ENCODE data around the gene ID1.
"Not testable (repeated sequence)": the region's sequence is repeated elsewhere in the genome, so short reads cannot be mapped to it uniquely, and the experiment has no call there.

ID1 gene

DNA sequence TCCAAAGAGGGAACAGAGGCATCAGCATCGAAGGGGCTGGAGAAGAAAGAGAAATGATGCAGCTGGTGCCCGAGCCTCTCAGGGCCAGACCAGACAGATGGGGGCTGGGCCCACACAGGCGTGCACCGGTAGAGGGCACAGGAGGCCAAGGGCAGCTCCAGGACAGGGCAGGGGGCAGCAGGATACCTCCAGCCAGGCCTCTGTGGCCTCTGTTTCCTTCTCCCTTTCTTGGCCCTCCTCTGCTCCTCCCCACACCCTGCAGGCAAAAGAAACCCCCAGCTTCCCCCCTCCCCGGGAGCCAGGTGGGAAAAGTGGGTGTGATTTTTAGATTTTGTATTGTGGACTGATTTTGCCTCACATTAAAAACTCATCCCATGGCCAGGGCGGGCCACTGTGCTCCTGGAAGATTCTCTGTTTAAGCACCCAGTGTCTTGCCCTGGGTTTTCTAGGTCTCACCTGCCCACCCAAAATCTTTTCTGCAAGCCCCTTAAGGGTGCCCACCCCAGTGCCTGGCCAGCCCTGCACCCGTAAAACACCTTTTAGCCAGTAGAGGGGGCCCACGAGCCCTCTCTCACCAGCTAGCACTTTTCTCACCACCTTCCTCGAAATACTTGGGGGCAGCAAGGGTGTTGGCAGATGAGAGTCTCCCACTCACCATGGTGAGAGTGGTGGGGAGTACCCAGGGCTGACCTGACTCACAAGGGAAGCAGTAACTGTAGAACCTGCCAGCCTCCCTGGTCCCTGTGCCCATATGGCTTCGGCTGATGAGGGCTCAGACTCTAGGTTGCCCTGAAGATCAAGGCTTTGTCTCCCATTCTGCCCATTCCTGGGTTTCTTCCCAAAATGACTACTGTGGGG, 35.7 kb upstream of the ID1 start:
- TF ChIP-seq, protein P1, sequence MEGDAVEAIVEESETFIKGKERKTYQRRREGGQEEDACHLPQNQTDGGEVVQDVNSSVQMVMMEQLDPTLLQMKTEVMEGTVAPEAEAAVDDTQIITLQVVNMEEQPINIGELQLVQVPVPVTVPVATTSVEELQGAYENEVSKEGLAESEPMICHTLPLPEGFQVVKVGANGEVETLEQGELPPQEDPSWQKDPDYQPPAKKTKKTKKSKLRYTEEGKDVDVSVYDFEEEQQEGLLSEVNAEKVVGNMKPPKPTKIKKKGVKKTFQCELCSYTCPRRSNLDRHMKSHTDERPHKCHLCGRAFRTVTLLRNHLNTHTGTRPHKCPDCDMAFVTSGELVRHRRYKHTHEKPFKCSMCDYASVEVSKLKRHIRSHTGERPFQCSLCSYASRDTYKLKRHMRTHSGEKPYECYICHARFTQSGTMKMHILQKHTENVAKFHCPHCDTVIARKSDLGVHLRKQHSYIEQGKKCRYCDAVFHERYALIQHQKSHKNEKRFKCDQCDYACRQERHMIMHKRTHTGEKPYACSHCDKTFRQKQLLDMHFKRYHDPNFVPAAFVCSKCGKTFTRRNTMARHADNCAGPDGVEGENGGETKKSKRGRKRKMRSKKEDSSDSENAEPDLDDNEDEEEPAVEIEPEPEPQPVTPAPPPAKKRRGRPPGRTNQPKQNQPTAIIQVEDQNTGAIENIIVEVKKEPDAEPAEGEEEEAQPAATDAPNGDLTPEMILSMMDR (IDR thresholded peaks at IDR 0.05; ENCODE audit: low read depth, low read length): peak; percentile 91
- H3K4me3 ChIP-seq (ENCODE audit: low read depth, low read length): no peak overlapping the region

DNA sequence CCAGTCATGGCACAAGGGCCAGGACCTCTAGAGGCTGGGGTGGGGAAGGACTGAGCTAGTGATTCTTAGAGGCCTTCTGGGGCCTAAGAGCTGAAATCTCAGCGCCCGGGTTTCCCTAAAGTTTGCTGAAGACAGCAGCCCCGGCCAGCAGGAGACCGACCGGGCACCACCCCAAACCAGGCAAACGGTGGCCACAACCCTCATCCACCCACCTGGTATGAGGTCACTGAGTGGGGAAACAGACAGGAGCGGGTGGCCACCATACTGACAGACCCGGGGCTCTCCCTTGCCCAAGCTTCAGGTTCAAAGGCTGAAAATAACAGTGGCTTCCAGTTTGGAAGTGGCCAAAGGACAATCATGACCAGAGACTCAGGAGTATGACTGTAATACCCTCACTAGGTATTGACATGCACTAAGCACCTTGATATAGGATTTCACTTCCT, 35.0 kb upstream of the ID1 start:
- TF ChIP-seq, protein P1 (IDR thresholded peaks at IDR 0.05; ENCODE audit: low read depth, low read length): no peak
- H3K4me3 ChIP-seq (ENCODE audit: low read depth, low read length): no peak overlapping the region

DNA sequence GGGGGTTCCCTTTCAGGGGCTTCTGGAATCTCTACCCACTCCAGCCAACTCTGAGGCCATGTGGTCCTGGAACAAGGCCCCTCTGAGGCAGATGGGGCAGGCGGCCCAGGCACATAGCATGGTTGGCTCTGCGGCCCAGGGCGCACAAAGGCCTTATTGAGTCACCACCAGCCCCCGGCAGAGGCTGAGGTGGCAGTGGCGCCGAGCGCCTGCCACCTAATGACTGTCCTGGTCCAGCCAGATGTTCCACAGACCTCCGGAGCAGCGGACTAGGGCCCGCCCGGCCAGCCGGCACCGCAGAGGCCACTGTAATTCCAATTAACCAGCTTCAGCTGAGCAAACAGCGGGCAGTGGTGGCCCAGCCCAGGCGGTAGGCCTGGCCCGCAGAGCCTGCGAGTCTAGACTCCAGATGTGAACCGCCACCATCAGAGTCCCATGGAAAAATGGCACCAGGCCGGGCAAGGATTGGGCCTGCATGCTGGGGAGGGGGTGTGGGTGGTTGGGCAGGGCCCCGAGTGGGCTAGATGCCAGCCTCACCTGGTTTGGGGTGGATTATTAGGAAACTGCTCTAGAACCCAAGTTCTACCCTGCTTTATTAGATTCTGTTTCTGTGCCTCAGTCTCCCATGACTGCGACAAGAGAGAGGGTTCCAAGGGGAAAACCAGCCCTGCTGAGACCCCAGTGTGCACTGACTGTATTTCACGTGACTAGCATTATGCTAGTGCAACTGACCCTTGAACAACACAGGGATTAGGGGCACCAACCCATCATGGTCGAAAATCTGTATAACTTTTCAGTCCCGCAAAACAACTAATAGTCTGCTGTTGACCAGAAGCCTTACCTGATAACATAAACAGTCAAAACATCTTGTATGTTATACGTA, 34.1 kb upstream of the ID1 start:
- TF ChIP-seq, protein P1 (IDR thresholded peaks at IDR 0.05; ENCODE audit: low read depth, low read length): no peak
- H3K4me3 ChIP-seq (ENCODE audit: low read depth, low read length): no peak overlapping the region

DNA sequence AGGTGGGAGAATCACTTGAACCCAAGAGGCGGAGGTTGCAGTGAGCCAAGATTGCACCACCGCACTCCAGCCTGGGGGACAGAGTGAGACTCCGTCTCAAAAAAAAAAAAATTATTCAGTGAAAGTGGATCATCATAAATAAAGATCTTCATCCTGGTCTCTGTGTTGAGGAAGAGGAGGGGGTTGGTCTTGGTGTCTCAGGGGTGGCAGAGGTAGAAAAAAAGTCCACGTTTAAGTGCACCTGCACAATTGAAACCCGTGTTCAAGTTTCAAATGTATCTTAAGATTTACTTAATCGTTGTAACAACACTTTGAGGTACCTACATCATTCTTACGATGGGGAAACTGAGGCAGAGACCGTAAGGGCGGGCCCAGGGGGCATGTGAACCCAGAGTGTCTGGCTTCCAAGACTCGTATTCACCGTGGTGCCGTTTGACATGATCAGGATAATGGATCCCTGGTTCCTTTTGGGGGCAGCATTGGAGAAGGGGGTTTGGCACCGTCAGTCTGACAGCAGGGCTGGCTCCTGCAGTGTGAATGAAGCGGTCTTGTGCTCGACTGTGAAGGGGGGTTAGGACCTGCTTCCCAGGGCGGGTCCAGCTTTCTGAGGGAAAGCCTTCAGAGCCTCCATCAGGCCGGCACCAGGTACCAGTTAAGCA, 32.9 kb upstream of the ID1 start:
- TF ChIP-seq, protein P1 (IDR thresholded peaks at IDR 0.05; ENCODE audit: low read depth, low read length): no peak
- H3K4me3 ChIP-seq (ENCODE audit: low read depth, low read length): 0 out of 2 replicates have a peak overlapping the region, but pooled peaks have one; percentile 24

DNA sequence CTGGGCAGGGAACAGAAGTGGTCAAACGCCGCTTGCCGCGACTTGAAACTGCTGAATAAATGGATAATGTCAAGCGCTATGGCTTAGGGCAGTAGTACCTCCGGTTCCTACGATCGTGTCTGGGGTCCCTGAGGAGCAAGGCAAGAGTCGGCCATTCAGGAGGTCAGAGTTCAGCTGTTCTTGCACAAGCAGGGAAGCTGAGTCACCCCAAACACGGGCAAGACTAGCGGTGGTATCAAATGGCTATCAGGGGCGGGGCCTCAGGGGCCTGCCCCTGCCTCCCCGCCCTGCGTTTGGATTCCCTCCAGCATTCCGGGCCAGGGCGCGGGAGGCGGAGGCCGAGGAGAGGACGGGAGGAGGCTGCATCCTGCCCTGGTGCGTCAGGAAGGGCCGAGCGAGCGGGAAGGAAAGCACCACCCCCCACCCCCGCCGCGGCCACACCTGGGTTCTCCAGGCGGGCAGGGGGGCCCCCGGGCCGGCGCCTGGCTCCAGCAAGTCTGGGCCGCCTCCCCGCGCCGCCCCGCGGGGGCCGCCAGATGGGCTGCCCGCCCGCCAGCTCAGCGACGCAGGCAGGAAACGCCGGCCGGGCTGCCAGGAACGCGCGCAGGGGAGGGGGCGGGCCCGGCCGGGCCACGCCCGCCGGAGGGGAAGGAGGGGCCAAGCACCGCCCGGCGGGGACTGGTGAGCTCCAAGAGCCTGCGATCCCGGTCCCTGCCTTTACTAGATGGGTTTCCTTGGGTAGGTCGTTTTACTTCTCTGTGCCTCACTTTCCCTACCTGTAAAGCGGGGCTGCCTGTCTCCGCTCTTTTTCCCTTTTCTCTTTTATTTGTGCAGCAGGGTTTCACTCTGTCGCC, 32.2 kb upstream of the ID1 start:
- H3K4me3 ChIP-seq (ENCODE audit: low read depth, low read length): peak overlapping the region; percentile 57
- TF ChIP-seq, protein P1 (IDR thresholded peaks at IDR 0.05; ENCODE audit: low read depth, low read length): no peak

DNA sequence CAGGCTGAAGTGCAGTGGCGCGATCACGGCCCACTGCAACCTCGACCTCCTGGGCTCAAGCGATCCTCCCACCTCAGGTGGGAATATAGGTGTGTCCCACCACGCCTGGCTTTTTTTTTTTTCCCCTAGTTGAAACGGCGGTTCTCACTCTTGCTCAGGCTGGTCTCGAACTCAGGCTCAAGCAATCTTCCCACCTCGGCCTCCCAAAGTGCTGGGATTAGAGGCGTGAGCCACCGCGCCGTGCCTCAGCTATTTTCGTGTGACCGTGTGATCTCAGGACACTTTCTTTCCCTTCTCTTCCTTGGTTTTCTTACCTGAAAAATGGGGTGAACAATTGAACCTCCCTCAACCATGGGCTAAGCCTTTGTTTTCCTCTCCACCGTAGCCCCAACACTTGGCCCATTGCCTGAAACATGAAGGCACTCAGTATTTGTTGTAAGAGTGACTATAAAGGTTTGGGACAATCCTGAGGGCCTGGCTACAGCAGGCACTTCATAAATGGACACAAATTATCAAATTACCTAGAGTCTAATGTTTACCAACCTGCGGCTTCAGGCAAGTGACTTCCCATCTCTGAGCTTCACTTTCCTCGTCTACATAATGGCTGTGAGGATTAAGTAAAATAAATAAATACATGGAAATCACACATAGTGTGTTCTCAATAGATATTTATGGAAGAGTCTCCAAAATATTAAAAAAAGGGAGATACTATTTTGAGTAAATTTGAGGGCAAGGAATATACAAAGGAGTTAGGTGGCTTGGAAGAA, 31.4 kb upstream of the ID1 start:
- TF ChIP-seq, protein P1 (IDR thresholded peaks at IDR 0.05; ENCODE audit: low read depth, low read length): no peak
- H3K4me3 ChIP-seq (ENCODE audit: low read depth, low read length): peak overlapping the region; percentile 57

DNA sequence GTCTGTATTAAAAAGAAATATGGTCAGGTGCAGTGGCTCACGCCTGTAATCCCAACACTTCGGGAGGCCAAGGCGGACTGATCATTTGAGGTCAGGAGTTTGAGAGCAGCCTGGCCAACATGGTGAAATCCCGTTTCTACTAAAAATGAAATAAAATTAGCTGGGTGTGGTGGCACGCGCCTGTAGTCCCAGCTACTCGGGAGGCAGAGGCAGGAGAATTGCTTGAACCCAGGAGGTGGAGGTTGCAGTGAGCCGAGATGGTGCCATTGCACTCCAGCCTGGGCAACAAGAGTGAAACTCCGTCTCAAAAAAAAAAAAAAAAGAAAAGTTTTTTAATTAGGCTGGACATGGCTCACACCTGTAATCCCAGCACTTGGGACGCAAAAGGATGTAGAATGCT, 30.1 kb upstream of the ID1 start:
- H3K4me3 ChIP-seq (ENCODE audit: low read depth, low read length): not testable (repeated sequence)

All from WI38 (cell line).